ENCODE results near the gene CIBAR2.

- TF ChIP-seq CTCF (conservative IDR thresholded peaks at IDR 0.05; ENCODE audit: low read depth in 2 of 2) (no peak), CREB1 (CRISPR knock-in tag; IDR thresholded peaks at IDR 0.05; ENCODE audit: low read depth) (no peak), EZH2 (IDR thresholded peaks at IDR 0.05; ENCODE audit: low read depth, unreplicated experiment) (no peak), REST (IDR thresholded peaks at IDR 0.05; ENCODE audit: unreplicated experiment) (no peak), ETS1 (IDR thresholded peaks at IDR 0.05) (no peak), POLR2AphosphoS5 (IDR thresholded peaks at IDR 0.05; ENCODE audit: low read depth) (no peak), STAT1 (IDR thresholded peaks at IDR 0.05; ENCODE audit: unreplicated experiment) (no peak), EZH2phosphoT487 (IDR thresholded peaks at IDR 0.05; ENCODE audit: unreplicated experiment) (no peak), JUNB (IDR thresholded peaks at IDR 0.05; ENCODE audit: unreplicated experiment) (no peak), ZNF114 (CRISPR knock-in tag; IDR thresholded peaks at IDR 0.05) (no peak), NANOG (IDR thresholded peaks at IDR 0.05; ENCODE audit: borderline replicate concordance) (no peak), ZNF331 (CRISPR knock-in tag; IDR thresholded peaks at IDR 0.05; ENCODE audit: low read depth) (no peak)
Measured at GRCh38 chr16:85153656-85154091, 41.4 kb upstream of the CIBAR2 start.
